ENCODE data around the gene HOXD9. TPM values are rescaled to one million over a fixed set of nuclear protein-coding genes. Genes with fewer than 3 reads are reported as not detected.

Gene HOXD9
- not detected in 2 replicates for total RNA-seq (2021)
- long read RNA-seq: 0 reads

GRCh38 chr2:176122683-176123410 is at the start of gene HOXD9:
Gene HOXD9, plus strand, starts transcription at chr2:176122719. Its CDS starts 50 bp downstream, at chr2:176122769.
- H3K56ac ChIP-seq (ENCODE audit: insufficient read length, low read depth, low read length): no peak within 1 kb of the TSS
- no peak within 1 kb of the TSS for H3K23ac ChIP-seq (ENCODE audit: insufficient read length, low read depth, low read length)
- no peaks in the 10 kb centered on the region for H3K79me2 ChIP-seq (ENCODE audit: insufficient read depth, low read length)
- H2AK5ac ChIP-seq (ENCODE audit: insufficient read length, low read length): no peak within 1 kb of the TSS
- Mint-ChIP-seq H3K36me3 (ENCODE audit: insufficient read depth in 1 of 3, low read depth in 3 of 3) (no peaks in the 10 kb centered on the region; a peak in 1 of 7 replicates), H3K27me3 (ENCODE audit: low read depth) (peaks cover 99% of the 10 kb centered on the region), H3K4me1 (peaks cover 0 to 8% of the 10 kb centered on the region in 2 experiments; a peak in 2 of 4 replicates), H3K4me3 (peak within 1 kb of the TSS; percentile 45 to 77), H3K9me3 (peaks cover 2 to 18% of the 10 kb centered on the region in 2 experiments), H3K27ac (no peak within 1 kb of the TSS)
- no peak within 1 kb of the TSS for H3K9ac ChIP-seq (ENCODE audit: extremely low read depth, insufficient read length, low read length)
- no CpG with 5 or more reads among the region's 84 CpGs for WGBS (ENCODE audit: extremely low coverage, insufficient read length, low lambda C conversion rate)
- peaks cover 2% of the 10 kb centered on the region for H3K23me2 ChIP-seq (ENCODE audit: insufficient read length, low read depth, low read length, poor library complexity, severe bottlenecking)
- no peaks in the 10 kb centered on the region for H3K9me3 ChIP-seq (ENCODE audit: control insufficient read depth, low read depth, low read length)
- H3K4me2 ChIP-seq (ENCODE audit: insufficient read depth, insufficient read length, low read length): no peak within 1 kb of the TSS
- no peak within 1 kb of the TSS for H2BK15ac ChIP-seq (ENCODE audit: low read depth, low read length)
- no peaks in the 10 kb centered on the region for H3K4me1 ChIP-seq (ENCODE audit: insufficient read depth, low read length)
- H2BK120ac ChIP-seq (ENCODE audit: low read depth, low read length, poor library complexity, severe bottlenecking): no peak within 1 kb of the TSS
- H2BK12ac ChIP-seq (ENCODE audit: insufficient read length, low read depth, low read length): no peak within 1 kb of the TSS
- no peak within 1 kb of the TSS for H3K18ac ChIP-seq (ENCODE audit: insufficient read length, low read depth, low read length)
- H2BK20ac ChIP-seq (ENCODE audit: low read depth, low read length, poor library complexity, severe bottlenecking): no peak within 1 kb of the TSS
- no peak within 1 kb of the TSS for H3K27ac ChIP-seq (ENCODE audit: insufficient read length, low read depth, low read length)
- H3T11ph ChIP-seq (ENCODE audit: low read length): no peak within 1 kb of the TSS
- H3K79me1 ChIP-seq (ENCODE audit: insufficient read depth, low read depth, low read length, poor library complexity, severe bottlenecking): no peaks in the 10 kb centered on the region
- peak; percentile 67 for DNase-seq
- H3K4ac ChIP-seq (ENCODE audit: low read depth, low read length): no peak within 1 kb of the TSS
- H2BK5ac ChIP-seq (ENCODE audit: insufficient read length, low read length): no peak within 1 kb of the TSS
- no peak for TF ChIP-seq CTCF (conservative IDR thresholded peaks at IDR 0.05)
- H4K91ac ChIP-seq (ENCODE audit: insufficient read length, low read depth, low read length): no peak within 1 kb of the TSS
- H3K27me3 ChIP-seq (ENCODE audit: insufficient read depth, low read length): peaks cover 95% of the 10 kb centered on the region
- H4K20me1 ChIP-seq (ENCODE audit: control insufficient read depth, insufficient read depth, insufficient read length): peaks cover 2% of the 10 kb centered on the region
- H3K14ac ChIP-seq (ENCODE audit: insufficient read depth, low read length): no peak within 1 kb of the TSS
- no peak within 1 kb of the TSS for H4K5ac ChIP-seq (ENCODE audit: insufficient read length, low read depth, low read length)
- no peak within 1 kb of the TSS for H2AFZ ChIP-seq (ENCODE audit: low read length)
- H4K8ac ChIP-seq (replicated peaks; ENCODE audit: insufficient read length, low read depth, low read length): no peak within 1 kb of the TSS

All from H9 (cell line).